BE2C (cell line): ENCODE data around the gene GALNS.

ENCODE experiments used
- DNase-seq: peaks from one replicate; pipeline ENCODE4 v3.0.0-alpha.2; 2020
- H3K27me3 ChIP-seq: fragments of 250-450 bp; sonication (Bioruptor Pico); 2 replicates; pipeline ENCODE4 v1.5.1; 2020; ENCODE audit warnings: mild to moderate bottlenecking
- H3K36me3 ChIP-seq: fragments of 250-450 bp; sonication (Bioruptor Pico); 2 replicates; pipeline ENCODE4 v1.5.1; 2020; ENCODE audit warnings: mild to moderate bottlenecking
- H3K4me1 ChIP-seq: fragments of 250-450 bp; sonication (Bioruptor Pico); 2 replicates; pipeline ENCODE4 v1.5.1; 2020
- H3K4me3 ChIP-seq: 2 replicates; pipeline ENCODE4 v1.5.1; 2011; ENCODE audit warnings: low read depth, low read length
- H3K9me3 ChIP-seq: fragments of 250-450 bp; sonication (Bioruptor Pico); 2 replicates; pipeline ENCODE4 v1.5.1; 2020
- CTCF ChIP-seq: IDR thresholded peaks from 2 replicates; pipeline ENCODE4 v1.5.1; 2012; ENCODE audit warnings: mild to moderate bottlenecking, low read depth, low read length

GALNS gene

GRCh38 chr16:88806491-88807111 lies 50.1 kb downstream of the GALNS start:
- H3K36me3 ChIP-seq: peaks cover 67% of the 10 kb centered on the region
- H3K4me3 ChIP-seq: no peak overlapping the region
- no peak for TF ChIP-seq CTCF
- no peaks in the 10 kb centered on the region for H3K9me3 ChIP-seq
- H3K27me3 ChIP-seq: no peaks in the 10 kb centered on the region
- H3K4me1 ChIP-seq: peaks cover 9% of the 10 kb centered on the region
- DNase-seq: no peak

GRCh38 chr16:88805887-88806393 lies 50.8 kb downstream of the GALNS start:
- peaks cover 9% of the 10 kb centered on the region for H3K4me1 ChIP-seq
- H3K36me3 ChIP-seq: peaks cover 67% of the 10 kb centered on the region
- no peaks in the 10 kb centered on the region for H3K27me3 ChIP-seq
- DNase-seq: no peak
- no peak for TF ChIP-seq CTCF
- H3K9me3 ChIP-seq: no peaks in the 10 kb centered on the region
- no peak overlapping the region for H3K4me3 ChIP-seq

GRCh38 chr16:88805340-88805715 lies 51.4 kb downstream of the GALNS start:
- DNase-seq: no peak
- Histone ChIP-seq H3K4me3 (peak overlapping the region; percentile 58), H3K4me1 (peaks cover 3% of the 10 kb centered on the region), H3K27me3 (no peaks in the 10 kb centered on the region), H3K36me3 (peaks cover 62% of the 10 kb centered on the region), H3K9me3 (no peaks in the 10 kb centered on the region)
- no peak for TF ChIP-seq CTCF

- H3K4me1 ChIP-seq: no peaks in the 10 kb centered on the region; the same call in 1 of the 2 replicates
- H3K4me3 ChIP-seq: peak overlapping the region; percentile 58
- H3K27me3 ChIP-seq: no peaks in the 10 kb centered on the region
- no peaks in the 10 kb centered on the region for H3K9me3 ChIP-seq
- H3K36me3 ChIP-seq: peaks cover 56% of the 10 kb centered on the region
- TF ChIP-seq CTCF: no peak
- no peak for DNase-seq
These were observed 52.0 kb downstream of the GALNS start for GRCh38 chr16:88804552-88805339.

GRCh38 chr16:88804173-88804551 lies 52.6 kb downstream of the GALNS start:
- Histone ChIP-seq H3K9me3 (no peaks in the 10 kb centered on the region), H3K4me1 (no peaks in the 10 kb centered on the region; the same call in 1 of the 2 replicates), H3K36me3 (peaks cover 50% of the 10 kb centered on the region), H3K4me3 (peak overlapping the region; percentile 58), H3K27me3 (no peaks in the 10 kb centered on the region)
- TF ChIP-seq CTCF: no peak
- DNase-seq: no peak
